Skeletal muscle satellite cell (primary cell): ENCODE results near the gene KRTAP4-5. TPM values are rescaled to one million over a fixed set of nuclear protein-coding genes. Genes with fewer than 3 reads are reported as not detected.
A peak's percentile ranks its signal among the peaks of the same experiment; 100 is the strongest.
"Not testable (repeated sequence)": the region's sequence is repeated elsewhere in the genome, so short reads cannot be mapped to it uniquely, and the experiment has no call there.

Experiments used
- H3K27me3 ChIP-seq: 2 replicates; pipeline ENCODE4 v1.7.0; 2013; ENCODE audit warnings: low read length; ENCODE audit not compliant: control insufficient read depth, insufficient read depth
- H3K36me3 ChIP-seq: 2 replicates; pipeline ENCODE4 v1.7.0; 2013; ENCODE audit warnings: mild to moderate bottlenecking, control low read depth, low read length; ENCODE audit not compliant: insufficient read depth
- H3K4me1 ChIP-seq: 2 replicates; pipeline ENCODE4 v1.7.0; 2013; ENCODE audit warnings: low read length; ENCODE audit not compliant: control insufficient read depth, insufficient read depth
- H3K4me2 ChIP-seq: 2 replicates; pipeline ENCODE4 v1.7.0; 2013; ENCODE audit warnings: mild to moderate bottlenecking, low read length
- H3K4me3 ChIP-seq: 2 replicates; pipeline ENCODE4 v1.7.0; 2013; ENCODE audit warnings: low read length
- H3K9ac ChIP-seq: 2 replicates; pipeline ENCODE4 v1.7.0; 2013; ENCODE audit warnings: mild to moderate bottlenecking, low read depth, low read length, moderate library complexity
- H3K9me3 ChIP-seq: replicated peaks from 2 replicates; pipeline ENCODE4 v1.7.0; 2013; ENCODE audit warnings: mild to moderate bottlenecking, control low read depth, low read length
- small RNA-seq: library from RNA; depleted of rRNA; stranded (forward); fragments of <200 nt; gene quantifications from one replicate; pipeline ENCODE3, GENCODE V24; 2012

KRTAP4-5 gene

DNA sequence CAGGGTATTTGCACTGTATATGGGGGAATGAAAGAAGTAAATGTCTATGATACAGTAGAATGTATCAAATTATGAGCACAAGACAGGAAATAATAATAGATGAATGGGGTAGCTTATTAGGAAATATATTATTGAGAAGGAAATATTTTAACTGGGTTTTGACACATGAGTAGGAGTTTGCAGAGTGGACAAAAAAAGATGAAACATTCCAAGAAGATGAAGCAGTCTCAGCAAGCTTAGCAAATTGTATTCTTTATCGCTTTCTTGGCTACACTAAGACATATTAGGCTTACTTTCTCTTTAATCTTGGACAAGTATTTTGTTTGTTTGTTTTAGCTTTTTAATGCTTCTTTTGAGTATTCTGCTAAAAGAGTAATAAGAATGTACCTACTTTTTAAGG is 45.7 kb downstream of the KRTAP4-5 start:
- H3K27me3 ChIP-seq: no peaks in the 10 kb centered on the region
- H3K4me2 ChIP-seq: no peak overlapping the region
- no peaks in the 10 kb centered on the region for H3K36me3 ChIP-seq
- no peak overlapping the region for H3K4me3 ChIP-seq
- H3K9ac ChIP-seq: peak overlapping the region; percentile 21
- no peaks in the 10 kb centered on the region for H3K9me3 ChIP-seq
- peaks cover 30% of the 10 kb centered on the region for H3K4me1 ChIP-seq

DNA sequence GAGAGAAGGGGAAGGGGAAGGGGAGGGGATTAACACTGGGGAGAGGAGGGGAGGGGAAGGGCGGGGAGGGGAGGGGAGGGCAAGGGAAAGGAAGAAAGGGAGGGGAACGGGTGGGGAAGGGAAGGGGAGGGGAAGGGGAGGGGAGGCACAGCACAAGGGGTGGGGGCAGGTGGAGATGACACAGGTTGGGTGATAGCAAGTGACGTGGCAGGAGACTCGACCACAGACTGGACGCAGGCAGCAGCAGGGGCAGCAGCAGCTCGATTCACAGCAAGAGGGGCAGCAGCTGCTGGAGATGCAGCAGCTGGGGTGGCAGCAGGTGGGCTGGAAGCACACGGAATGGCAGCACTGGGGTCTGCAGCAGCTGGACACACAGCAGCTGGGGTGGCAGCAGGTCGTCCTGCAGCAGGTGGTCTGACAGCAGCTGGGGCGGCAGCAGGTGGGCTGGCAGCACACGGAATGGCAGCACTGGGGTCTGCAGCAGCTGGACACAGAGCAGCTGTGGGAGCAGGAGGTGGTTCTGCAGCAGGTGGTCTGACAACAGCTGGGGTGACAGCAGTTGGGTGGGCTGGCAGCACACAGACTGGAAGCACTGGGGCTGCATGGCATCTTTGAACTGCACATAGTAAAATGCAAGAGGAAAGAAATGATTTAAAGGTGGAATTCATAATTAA is 47.9 kb downstream of the KRTAP4-5 start, which contains the start of gene KRTAP4-16:
Gene KRTAP4-16, minus strand, starts transcription at position 624 of the 674 bp plus-strand sequence. Its CDS starts 0 bp downstream, at position 624.
- H3K4me1 ChIP-seq: peaks cover 34% of the 10 kb centered on the region
- no peak within 1 kb of the TSS for H3K4me3 ChIP-seq
- no peaks in the 10 kb centered on the region for H3K9me3 ChIP-seq
- no peak within 1 kb of the TSS for H3K9ac ChIP-seq
- no peaks in the 10 kb centered on the region for H3K27me3 ChIP-seq
- no peaks in the 10 kb centered on the region for H3K36me3 ChIP-seq
- no peak within 1 kb of the TSS for H3K4me2 ChIP-seq

DNA sequence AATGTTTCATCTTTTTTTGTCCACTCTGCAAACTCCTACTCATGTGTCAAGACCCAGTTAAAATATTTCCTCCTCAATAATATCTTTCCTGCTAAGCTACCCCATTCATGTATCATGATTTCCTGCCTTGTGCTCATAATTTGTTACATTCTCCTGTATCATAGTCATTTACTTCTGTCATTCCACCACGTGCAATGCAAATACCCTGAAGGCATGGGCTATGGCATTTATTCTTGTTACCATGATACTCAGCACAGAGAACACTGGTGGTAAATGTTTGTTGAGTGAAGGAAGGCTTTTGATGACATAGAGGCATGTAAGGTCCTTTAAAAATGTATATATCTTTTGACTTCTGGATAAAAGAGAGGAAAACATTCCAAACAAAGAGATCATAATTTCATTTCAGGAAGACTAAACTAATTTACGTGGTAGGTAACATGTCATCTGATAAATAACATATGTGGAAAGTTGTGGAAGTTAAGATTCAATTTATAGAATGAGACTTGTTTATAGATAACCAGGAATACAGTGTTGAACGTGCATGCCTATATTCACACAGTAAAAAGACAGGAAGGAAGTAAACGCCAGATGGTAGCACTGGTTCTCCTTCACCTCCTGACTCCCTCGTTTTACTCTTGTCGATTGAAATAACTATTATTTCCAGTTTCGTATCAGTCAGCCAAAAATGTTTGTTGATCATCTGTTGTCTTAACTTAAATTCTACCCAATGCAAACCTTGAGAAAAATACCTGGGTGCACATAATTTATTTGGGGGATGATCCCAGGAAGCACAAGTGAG is 49.7 kb downstream of the KRTAP4-5 start:
- H3K4me1 ChIP-seq: peaks cover 28% of the 10 kb centered on the region
- not testable (repeated sequence) for H3K4me2 ChIP-seq, H3K4me3 ChIP-seq, H3K36me3 ChIP-seq, H3K9ac ChIP-seq, H3K9me3 ChIP-seq, H3K27me3 ChIP-seq

Small RNA genes lying within 50 kb of the gene (small RNA-seq; reads per million reads assigned to genes)
- not detected for gene KRTAP4-17P
